Measurements from ENCODE around the gene STK10. TPM values are rescaled to one million over a fixed set of nuclear protein-coding genes. Genes with fewer than 3 reads are reported as not detected.
A peak's percentile ranks its signal among the peaks of the same experiment; 100 is the strongest.
"Not testable (repeated sequence)": the region's sequence is repeated elsewhere in the genome, so short reads cannot be mapped to it uniquely, and the experiment has no call there.

The STK10 gene
- total RNA-seq, 1 experiment from 2014 or later, result 14.5 TPM

GRCh38 chr5:172205984-172206383, 18.0 kb upstream of the STK10 start:
- not testable (repeated sequence) for H3K4me1 ChIP-seq; H3K9me3 ChIP-seq (replicated peaks); H3K4me3 ChIP-seq; DNase-seq; H3K27me3 ChIP-seq; H3K27ac ChIP-seq
- H3K36me3 ChIP-seq, result peaks cover 14% of the 10 kb centered on the region

GRCh38 chr5:172200476-172200875, 12.5 kb upstream of the STK10 start:
- Histone ChIP-seq H3K4me1 (peaks cover 7% of the 10 kb centered on the region), H3K36me3 (no peaks in the 10 kb centered on the region), H3K9me3 (replicated peaks) (no peaks in the 10 kb centered on the region), H3K27ac (no peak overlapping the region), H3K4me3 (no peak overlapping the region), H3K27me3 (no peaks in the 10 kb centered on the region)
- no peak for DNase-seq

GRCh38 chr5:172199446-172199845, 11.4 kb upstream of the STK10 start:
- Histone ChIP-seq H3K36me3 (no peaks in the 10 kb centered on the region), H3K4me3 (no peak overlapping the region), H3K27me3 (no peaks in the 10 kb centered on the region)

DNA sequence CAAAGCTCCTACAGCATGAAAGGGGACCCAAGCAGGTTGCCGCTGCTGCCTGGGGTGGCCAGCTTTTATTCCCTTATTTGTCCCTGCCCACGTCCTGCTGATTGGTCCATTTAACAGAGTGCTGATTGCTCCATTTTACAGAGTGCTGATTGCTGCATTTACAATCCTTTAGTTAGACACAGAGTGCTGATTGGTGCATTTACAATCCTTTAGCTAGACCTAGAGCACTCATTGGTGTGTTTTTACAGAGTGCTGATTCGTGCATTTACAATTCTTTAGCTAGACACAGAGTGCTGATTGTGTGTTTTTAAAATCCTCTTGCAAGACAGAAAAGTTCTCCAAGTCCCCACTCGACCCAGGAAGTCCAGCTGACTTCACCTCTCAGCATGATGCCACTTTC, 9.8 kb upstream of the STK10 start:
- not testable (repeated sequence) for H3K27me3 ChIP-seq; H3K4me1 ChIP-seq; DNase-seq; H3K4me3 ChIP-seq; H3K36me3 ChIP-seq; H3K27ac ChIP-seq; H3K9me3 ChIP-seq (replicated peaks)

More at GRCh38 chr5:172199446-172199845, 11.4 kb upstream of the STK10 start:
- Histone ChIP-seq H3K4me1 (no peaks in the 10 kb centered on the region), H3K9me3 (replicated peaks) (no peaks in the 10 kb centered on the region), H3K27ac (no peak overlapping the region)
- no peak for DNase-seq

GRCh38 chr5:172194985-172195774, 7.2 kb upstream of the STK10 start:
- Histone ChIP-seq H3K27ac (no peak overlapping the region), H3K4me3 (no peak overlapping the region), H3K36me3 (no peaks in the 10 kb centered on the region), H3K27me3 (no peaks in the 10 kb centered on the region), H3K4me1 (no peaks in the 10 kb centered on the region), H3K9me3 (replicated peaks) (no peaks in the 10 kb centered on the region)
- DNase-seq, result no peak

GRCh38 chr5:172193872-172194271, 5.8 kb upstream of the STK10 start, which contains the start of gene EFCAB9:
Gene EFCAB9 (plus strand): TSS chr5:172194172. CDS start chr5:172194173, 1 bp downstream.
- no peak for DNase-seq
- no peaks in the 10 kb centered on the region for H3K9me3 ChIP-seq (replicated peaks)
- no peak within 1 kb of the TSS for H3K4me3 ChIP-seq
- no peaks in the 10 kb centered on the region for H3K27me3 ChIP-seq
- no peaks in the 10 kb centered on the region for H3K36me3 ChIP-seq
- H3K4me1 ChIP-seq, result no peaks in the 10 kb centered on the region
- H3K27ac ChIP-seq, result no peak within 1 kb of the TSS

DNA sequence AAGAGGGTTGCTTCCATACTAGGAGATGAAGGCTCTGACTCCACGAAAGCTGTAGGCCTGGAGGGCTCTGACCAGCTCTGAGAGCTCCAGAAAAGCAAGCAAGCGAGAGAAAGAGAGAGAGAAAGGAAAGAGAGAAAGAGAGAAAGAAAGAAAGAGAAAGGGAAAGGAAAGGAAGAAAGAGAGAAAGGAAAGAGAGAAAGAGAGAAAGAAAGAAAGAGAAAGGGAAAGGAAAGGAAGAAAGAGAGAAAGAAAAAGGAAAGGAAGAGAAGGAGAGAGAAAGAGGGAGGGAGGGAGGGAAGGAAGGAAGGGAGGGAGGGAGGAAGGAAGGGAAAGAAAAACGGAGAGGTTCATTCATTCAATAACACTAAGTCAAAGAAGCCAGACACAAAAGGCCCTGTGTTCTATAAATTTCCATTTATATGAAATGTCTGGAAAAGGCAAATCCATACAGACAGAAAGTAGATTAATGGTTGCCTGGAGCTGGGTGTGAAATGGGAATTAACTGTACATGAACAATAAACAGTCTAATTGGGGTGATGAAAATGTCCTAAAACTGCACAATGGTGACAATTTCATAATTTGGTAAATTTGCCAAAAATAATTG, 1.8 kb upstream of the STK10 start:
- Histone ChIP-seq H3K4me3 (peak overlapping the region; percentile 80), H3K27me3 (no peaks in the 10 kb centered on the region), H3K4me1 (peaks cover 3% of the 10 kb centered on the region), H3K36me3 (no peaks in the 10 kb centered on the region), H3K27ac (peak overlapping the region; percentile 45), H3K9me3 (replicated peaks) (no peaks in the 10 kb centered on the region)
- no peak for DNase-seq

GRCh38 chr5:172188893-172189692, 1.1 kb upstream of the STK10 start:
- Histone ChIP-seq H3K4me1 (peaks cover 3% of the 10 kb centered on the region), H3K27me3 (no peaks in the 10 kb centered on the region), H3K36me3 (no peaks in the 10 kb centered on the region), H3K27ac (peak overlapping the region; percentile 45), H3K4me3 (peak overlapping the region; percentile 80), H3K9me3 (replicated peaks) (no peaks in the 10 kb centered on the region)
- DNase-seq, result peak; percentile 75 to 84

DNA sequence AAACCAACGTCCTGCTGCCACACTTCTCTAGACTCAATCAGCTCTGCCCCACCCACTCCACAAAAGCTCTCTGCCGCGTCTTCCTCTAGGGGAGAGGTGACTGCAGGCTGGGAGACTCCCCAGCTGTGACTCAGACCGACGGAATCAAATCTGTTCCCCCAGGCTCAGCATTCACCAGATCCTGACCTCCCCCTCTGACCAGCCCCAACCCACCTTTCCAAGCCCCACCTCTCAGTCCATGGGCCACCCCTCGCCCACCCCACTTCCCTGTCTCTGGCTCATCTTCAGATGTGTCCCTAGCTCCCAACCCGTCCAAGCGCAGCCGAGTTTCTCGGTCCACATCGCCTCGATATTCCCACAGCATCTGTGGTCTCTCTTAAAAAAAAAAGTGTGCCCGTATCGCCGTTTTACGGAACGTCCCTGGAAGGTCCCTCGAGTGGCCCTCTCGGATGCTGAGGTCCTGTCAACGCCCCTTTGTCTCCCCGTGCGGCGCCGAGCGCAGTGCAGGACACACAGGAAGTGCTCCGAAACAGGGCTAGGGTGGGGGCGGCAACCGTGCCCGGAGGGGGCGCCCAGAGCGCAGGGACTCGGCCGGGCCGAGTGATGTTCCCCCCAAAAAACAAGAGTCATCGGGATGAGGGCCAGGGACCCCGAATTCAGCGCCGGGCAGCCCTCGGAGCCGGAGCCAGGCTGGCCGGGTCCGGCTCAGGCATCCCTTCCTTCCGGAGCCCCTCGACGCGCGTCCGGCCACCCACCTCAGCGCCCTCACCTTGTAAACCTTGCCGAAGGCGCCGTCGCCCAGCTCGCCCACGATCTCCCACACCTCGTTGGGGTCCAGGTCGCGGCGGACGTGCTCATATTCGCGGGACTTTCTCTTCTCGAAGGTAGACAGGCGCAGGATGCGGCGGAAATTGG, 649 bp downstream of the STK10 start:
- H3K27ac ChIP-seq, result peak overlapping the region; percentile 42
- peak overlapping the region; percentile 80 for H3K4me3 ChIP-seq
- peak; percentile 60 to 67 for DNase-seq
- no peaks in the 10 kb centered on the region for H3K9me3 ChIP-seq (replicated peaks)
- H3K36me3 ChIP-seq, result no peaks in the 10 kb centered on the region
- no peaks in the 10 kb centered on the region for H3K27me3 ChIP-seq
- H3K4me1 ChIP-seq, result peaks cover 3% of the 10 kb centered on the region

DNA sequence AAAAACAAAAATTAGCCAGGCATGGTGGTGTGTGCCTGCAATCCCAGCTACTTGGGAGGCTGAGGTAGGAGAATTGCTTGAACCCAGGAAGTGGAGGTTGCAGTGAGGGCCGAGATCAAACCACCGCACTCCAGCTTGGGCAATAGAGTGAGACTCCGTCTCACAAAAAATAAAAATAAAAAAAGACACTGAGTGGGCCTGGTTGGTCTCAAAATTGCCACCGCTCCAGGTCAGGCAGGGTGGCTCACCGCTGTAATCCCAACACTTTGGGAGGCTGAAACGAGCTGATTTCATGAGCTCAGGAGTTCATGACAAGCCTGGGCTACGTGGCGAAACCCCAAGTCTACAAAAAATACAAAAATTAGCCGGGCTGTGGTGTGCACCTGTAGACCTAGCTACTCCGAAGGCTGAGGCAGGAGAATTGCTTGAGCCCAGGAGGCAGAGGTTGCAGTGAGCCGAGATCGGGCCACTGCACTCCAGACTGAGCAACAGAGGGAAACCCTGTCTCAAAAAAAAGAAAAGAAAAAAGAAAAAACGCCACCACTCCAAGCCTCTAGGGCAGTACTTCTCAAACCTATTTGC, 1.8 kb downstream of the STK10 start:
- Histone ChIP-seq H3K36me3 (no peaks in the 10 kb centered on the region), H3K4me3 (peak overlapping the region; percentile 80; the same call in 1 of the 2 replicates), H3K4me1 (peaks cover 3% of the 10 kb centered on the region), H3K9me3 (replicated peaks) (no peaks in the 10 kb centered on the region), H3K27me3 (no peaks in the 10 kb centered on the region), H3K27ac (no peak overlapping the region)
- DNase-seq, result no peak

GRCh38 chr5:172185096-172185461, 2.9 kb downstream of the STK10 start:
- H3K36me3 ChIP-seq, result no peaks in the 10 kb centered on the region
- no peak overlapping the region for H3K27ac ChIP-seq
- no peak overlapping the region for H3K4me3 ChIP-seq
- DNase-seq, result no peak
- H3K4me1 ChIP-seq, result peaks cover 5% of the 10 kb centered on the region
- H3K9me3 ChIP-seq (replicated peaks), result no peaks in the 10 kb centered on the region
- H3K27me3 ChIP-seq, result no peaks in the 10 kb centered on the region

GRCh38 chr5:172183881-172184280, 4.1 kb downstream of the STK10 start:
- Histone ChIP-seq H3K9me3 (replicated peaks) (no peaks in the 10 kb centered on the region), H3K27ac (no peak overlapping the region), H3K4me3 (no peak overlapping the region), H3K36me3 (no peaks in the 10 kb centered on the region), H3K27me3 (no peaks in the 10 kb centered on the region), H3K4me1 (peaks cover 16% of the 10 kb centered on the region)
- no peak for DNase-seq

GRCh38 chr5:172182291-172182690, 5.7 kb downstream of the STK10 start:
- Histone ChIP-seq H3K27me3 (no peaks in the 10 kb centered on the region), H3K4me1 (peaks cover 16% of the 10 kb centered on the region), H3K4me3 (no peak overlapping the region), H3K27ac (no peak overlapping the region), H3K36me3 (no peaks in the 10 kb centered on the region), H3K9me3 (replicated peaks) (no peaks in the 10 kb centered on the region)
- no peak for DNase-seq

GRCh38 chr5:172180936-172181335, 7.1 kb downstream of the STK10 start:
- Histone ChIP-seq H3K4me1 (peaks cover 12% of the 10 kb centered on the region), H3K4me3 (no peak overlapping the region), H3K36me3 (no peaks in the 10 kb centered on the region), H3K27ac (no peak overlapping the region), H3K27me3 (no peaks in the 10 kb centered on the region), H3K9me3 (replicated peaks) (no peaks in the 10 kb centered on the region)
- no peak for DNase-seq

All from SJCRH30 (cell line).